Cardiac fibroblast (primary cell): ENCODE data around the gene SRD5A1.

Experiments
- DNase-seq, 2 donors: peaks; one replicate each; pipeline versions ENCODE4 v3.0.0 to v3.0.0-alpha.2; 2010; ENCODE audit warnings: low read depth in 2 of 2
- H3K4me3 ChIP-seq, 2 donors: replicated peaks in 1 of 2; 1 replicate in 1 of 2; 2 replicates in 1 of 2; pipeline ENCODE4 v1.5.1; 2011; ENCODE audit warnings: low read depth in 2 of 2, low read length in 2 of 2, mild to moderate bottlenecking in 2 of 2, moderate library complexity in 1 of 2
- CTCF ChIP-seq: IDR thresholded peaks from one replicate; pipeline ENCODE4 v1.5.1; 2011; ENCODE audit warnings: low read depth, mild to moderate bottlenecking, low read length, inconsistent platforms

Gene SRD5A1

GRCh38 chr5:6719896-6720560, 86.8 kb downstream of the SRD5A1 start:
- peak; percentile 21 to 33 for DNase-seq
- no peak overlapping the region for H3K4me3 ChIP-seq
- TF ChIP-seq CTCF, result no peak

GRCh38 chr5:6720561-6720921, 87.3 kb downstream of the SRD5A1 start:
- no peak for TF ChIP-seq CTCF
- no peak overlapping the region for H3K4me3 ChIP-seq
- no peak for DNase-seq

- H3K4me3 ChIP-seq, result peak overlapping the region in 1 of 2 donors; percentile 28
- no peak for DNase-seq
- TF ChIP-seq CTCF, result no peak
These were observed 88.2 kb downstream of the SRD5A1 start for GRCh38 chr5:6721442-6721841.

DNA sequence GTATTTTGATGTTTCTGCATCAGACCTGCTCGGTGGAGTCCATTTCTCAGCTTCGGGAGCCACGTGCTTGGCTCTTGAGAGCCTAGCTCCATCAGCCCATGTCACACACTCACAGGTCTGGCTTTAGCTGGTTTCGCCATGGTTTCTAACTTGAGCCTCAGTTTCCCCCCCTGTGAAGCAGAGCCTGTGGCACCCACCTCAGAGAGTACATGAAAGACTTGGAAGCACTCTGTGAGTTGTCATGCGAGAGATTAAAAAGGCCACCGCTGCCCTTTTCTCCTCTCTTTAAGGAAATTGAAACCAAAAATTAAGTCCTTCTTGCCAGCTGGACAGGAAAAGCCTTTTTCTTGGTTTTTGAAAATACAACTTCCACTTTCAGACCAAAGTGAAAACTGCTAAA, 88.8 kb downstream of the SRD5A1 start:
- no peak for TF ChIP-seq CTCF
- peak overlapping the region in 1 of 2 donors; percentile 28 for H3K4me3 ChIP-seq
- peak; percentile 30 to 47 for DNase-seq

- DNase-seq, result no peak
- TF ChIP-seq CTCF, result no peak
- H3K4me3 ChIP-seq, result no peak overlapping the region
These were observed 90.0 kb downstream of the SRD5A1 start for GRCh38 chr5:6723122-6723815.

GRCh38 chr5:6723816-6724300, 90.6 kb downstream of the SRD5A1 start:
- no peak for DNase-seq
- no peak for TF ChIP-seq CTCF
- H3K4me3 ChIP-seq, result no peak overlapping the region
